Thymus (tissue), 11 donors: ENCODE data around the gene C1orf159. TPM values are rescaled to one million over a fixed set of nuclear protein-coding genes. Genes with fewer than 3 reads are reported as not detected.

Source experiments
- DNase-seq, 9 donors: peaks; one replicate each; pipeline ENCODE4 v3.0.0-alpha.2; 2013; ENCODE audit warnings: low spot score in 9 of 9, low read depth in 6 of 9, missing footprints in 1 of 9
- H3K27ac ChIP-seq, 2 donors: one replicate each; pipeline ENCODE4 v1.5.1; 2013; ENCODE audit warnings: control low read depth in 1 of 2, low read depth in 1 of 2, low read length in 1 of 2, mild to moderate bottlenecking in 1 of 2, moderate library complexity in 1 of 2
- H3K27me3 ChIP-seq, 2 donors: one replicate each; pipeline ENCODE4 v1.5.1; 2013; ENCODE audit warnings: low read length in 1 of 2; ENCODE audit not compliant: control insufficient read depth in 2 of 2, insufficient read depth in 1 of 2
- H3K36me3 ChIP-seq, 2 donors: one replicate each; pipeline ENCODE4 v1.5.1; 2013; ENCODE audit warnings: low read length in 1 of 2, mild to moderate bottlenecking in 1 of 2, moderate library complexity in 1 of 2; ENCODE audit not compliant: control insufficient read depth in 2 of 2, insufficient read depth in 2 of 2
- H3K4me1 ChIP-seq, 2 donors: one replicate each; pipeline ENCODE4 v1.5.1; 2013; ENCODE audit warnings: low read length in 2 of 2; ENCODE audit not compliant: control insufficient read depth in 2 of 2, insufficient read depth in 2 of 2
- H3K4me3 ChIP-seq, 2 donors: one replicate each; pipeline ENCODE4 v1.5.1; 2013; ENCODE audit warnings: low read length in 2 of 2, control low read depth in 1 of 2, mild to moderate bottlenecking in 1 of 2
- H3K9me3 ChIP-seq, 2 donors: one replicate each; pipeline ENCODE4 v1.5.1; 2013; ENCODE audit warnings: low read length in 1 of 2, mild to moderate bottlenecking in 1 of 2; ENCODE audit not compliant: control insufficient read depth in 2 of 2, insufficient read depth in 1 of 2
- WGBS: extraction: QIAGEN DNeasy Blood & Tissue Kit; methylation state at CpG from one replicate; pipeline ENCODE4 v1.1.7; 2013; 5-methylcytosine and 5-hydroxymethylcytosine counted together
- polyA plus RNA-seq: library from polyadenylated mRNA; stranded (reverse); fragments of 200-250 nt; gene quantifications from one replicate; pipeline ENCODE4 v1.2.3, GENCODE V29; 2013
- total RNA-seq: library from RNA; stranded (reverse); fragments of 120-200 nt; gene quantifications from one replicate; pipeline ENCODE4 v1.2.4, GENCODE V29; 2013
- donor health status: healthy.

Gene C1orf159
- total and polyA plus RNA-seq, 2 donors = 5.0 to 17.8 TPM

DNA sequence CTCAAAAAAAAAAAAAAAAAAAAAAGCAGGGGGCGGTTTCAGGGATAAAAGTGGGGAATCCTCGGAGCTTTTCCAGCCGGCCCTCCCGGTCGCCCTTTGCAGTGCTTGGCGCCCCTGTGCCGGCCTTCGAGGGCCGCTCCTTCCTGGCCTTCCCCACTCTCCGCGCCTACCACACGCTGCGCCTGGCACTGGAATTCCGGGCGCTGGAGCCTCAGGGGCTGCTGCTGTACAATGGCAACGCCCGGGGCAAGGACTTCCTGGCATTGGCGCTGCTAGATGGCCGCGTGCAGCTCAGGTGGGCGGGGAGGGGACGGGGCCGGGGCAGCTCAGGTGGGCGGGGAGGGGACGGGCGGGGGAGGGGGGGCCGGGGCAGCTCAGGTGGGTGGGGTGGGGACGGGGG is 67.1 kb downstream of the C1orf159 start:
- Histone ChIP-seq H3K27me3 (no peaks in the 10 kb centered on the region), H3K4me1 (no peaks in the 10 kb centered on the region), H3K9me3 (peaks cover 0 to 8% of the 10 kb centered on the region in 2 donors), H3K4me3 (no peak overlapping the region), H3K36me3 (peaks cover 0 to 4% of the 10 kb centered on the region in 2 donors), H3K27ac (no peak overlapping the region)
- DNase-seq = no peak
- WGBS = 91% methylated on average over 28 of the region's 28 CpGs

DNA sequence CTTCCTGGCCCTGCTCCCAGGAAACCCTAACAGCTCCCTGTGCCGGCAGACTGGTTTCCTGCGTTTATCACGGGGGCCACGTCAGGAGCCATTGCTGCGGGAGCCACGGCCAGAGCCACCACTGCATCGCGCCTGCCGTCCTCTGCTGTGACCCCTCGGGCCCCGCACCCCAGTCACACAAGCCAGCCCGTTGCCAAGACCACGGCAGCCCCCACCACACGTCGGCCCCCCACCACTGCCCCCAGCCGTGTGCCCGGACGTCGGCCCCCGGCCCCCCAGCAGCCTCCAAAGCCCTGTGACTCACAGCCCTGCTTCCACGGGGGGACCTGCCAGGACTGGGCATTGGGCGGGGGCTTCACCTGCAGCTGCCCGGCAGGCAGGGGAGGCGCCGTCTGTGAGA is 67.9 kb downstream of the C1orf159 start:
- no peak for DNase-seq
- no peak overlapping the region for H3K4me3 ChIP-seq
- no peak overlapping the region for H3K27ac ChIP-seq
- 95% methylated on average over 25 of the region's 25 CpGs for WGBS
- H3K27me3 ChIP-seq = no peaks in the 10 kb centered on the region
- peaks cover 0 to 4% of the 10 kb centered on the region in 2 donors for H3K36me3 ChIP-seq
- peaks cover 0 to 8% of the 10 kb centered on the region in 2 donors for H3K9me3 ChIP-seq
- H3K4me1 ChIP-seq = no peaks in the 10 kb centered on the region

DNA sequence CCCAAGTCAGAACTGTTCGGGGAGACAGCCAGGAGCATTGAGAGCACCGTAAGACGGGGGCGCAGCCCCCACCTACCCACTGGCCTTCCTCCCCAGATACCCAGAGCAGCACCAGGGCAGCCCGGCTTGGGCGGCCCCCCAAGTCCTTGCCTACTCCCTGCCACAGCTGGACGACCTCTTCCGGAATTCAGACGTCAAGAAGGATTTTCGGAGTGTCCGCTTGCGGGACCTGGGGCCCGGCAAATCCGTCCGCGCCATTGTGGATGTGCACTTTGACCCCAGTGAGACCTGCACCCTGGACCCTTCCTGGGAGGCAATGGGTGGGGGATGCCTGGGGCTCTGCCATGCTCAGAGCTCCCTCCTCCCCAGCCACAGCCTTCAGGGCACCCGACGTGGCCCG is 68.5 kb downstream of the C1orf159 start:
- H3K4me1 ChIP-seq = no peaks in the 10 kb centered on the region
- H3K27me3 ChIP-seq = no peaks in the 10 kb centered on the region
- H3K4me3 ChIP-seq = no peak overlapping the region
- DNase-seq = no peak
- H3K27ac ChIP-seq = no peak overlapping the region
- WGBS = 99% methylated on average over 19 of the region's 19 CpGs
- peaks cover 0 to 4% of the 10 kb centered on the region in 2 donors for H3K36me3 ChIP-seq
- H3K9me3 ChIP-seq = peaks cover 0 to 8% of the 10 kb centered on the region in 2 donors

DNA sequence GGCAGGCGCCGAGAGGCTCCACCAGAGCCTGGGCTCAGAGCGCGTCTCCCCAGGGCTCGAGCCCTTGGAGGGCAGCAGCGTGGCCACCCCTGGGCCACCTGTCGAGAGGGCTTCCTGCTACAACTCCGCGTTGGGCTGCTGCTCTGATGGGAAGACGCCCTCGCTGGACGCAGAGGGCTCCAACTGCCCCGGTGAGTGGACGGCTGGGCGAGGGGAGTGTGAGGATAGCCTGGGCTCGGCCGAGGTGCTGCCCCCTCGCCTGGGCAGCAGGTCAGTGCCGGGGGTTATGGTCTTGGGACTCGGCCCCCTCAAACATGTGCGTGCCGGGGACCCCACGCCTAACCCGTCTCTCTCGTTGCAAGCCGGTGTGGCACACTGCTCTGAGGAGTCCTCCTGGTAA is 69.1 kb downstream of the C1orf159 start:
- H3K4me3 ChIP-seq = no peak overlapping the region
- no peak overlapping the region for H3K27ac ChIP-seq
- no peak for DNase-seq
- H3K4me1 ChIP-seq = no peaks in the 10 kb centered on the region
- WGBS = 98% methylated on average over 26 of the region's 26 CpGs
- peaks cover 0 to 8% of the 10 kb centered on the region in 2 donors for H3K9me3 ChIP-seq
- no peaks in the 10 kb centered on the region for H3K27me3 ChIP-seq
- H3K36me3 ChIP-seq = peaks cover 0 to 4% of the 10 kb centered on the region in 2 donors

DNA sequence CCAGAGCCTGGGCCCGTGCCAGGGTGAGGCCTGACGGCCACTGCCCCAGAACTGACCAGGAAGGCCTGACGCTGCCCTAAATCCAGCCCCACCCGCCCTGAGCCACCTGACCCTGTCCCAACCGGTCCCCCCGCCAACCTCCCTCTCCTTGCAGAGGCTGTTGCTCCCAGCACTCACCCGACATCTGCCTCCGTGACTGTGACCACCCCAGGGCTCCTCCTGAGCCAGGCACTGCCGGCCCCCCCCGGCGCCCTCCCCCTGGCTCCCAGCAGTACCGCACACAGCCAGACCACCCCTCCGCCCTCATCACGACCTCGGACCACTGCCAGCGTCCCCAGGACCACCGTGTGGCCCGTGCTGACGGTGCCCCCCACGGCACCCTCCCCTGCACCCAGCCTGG is 69.6 kb downstream of the C1orf159 start:
- peaks cover 0 to 2% of the 10 kb centered on the region in 2 donors for H3K27me3 ChIP-seq
- peaks cover 0 to 8% of the 10 kb centered on the region in 2 donors for H3K9me3 ChIP-seq
- no peak overlapping the region for H3K27ac ChIP-seq
- DNase-seq = no peak
- no peak overlapping the region for H3K4me3 ChIP-seq
- H3K4me1 ChIP-seq = no peaks in the 10 kb centered on the region
- WGBS = 95% methylated on average over 20 of the region's 20 CpGs
- peaks cover 0 to 4% of the 10 kb centered on the region in 2 donors for H3K36me3 ChIP-seq

DNA sequence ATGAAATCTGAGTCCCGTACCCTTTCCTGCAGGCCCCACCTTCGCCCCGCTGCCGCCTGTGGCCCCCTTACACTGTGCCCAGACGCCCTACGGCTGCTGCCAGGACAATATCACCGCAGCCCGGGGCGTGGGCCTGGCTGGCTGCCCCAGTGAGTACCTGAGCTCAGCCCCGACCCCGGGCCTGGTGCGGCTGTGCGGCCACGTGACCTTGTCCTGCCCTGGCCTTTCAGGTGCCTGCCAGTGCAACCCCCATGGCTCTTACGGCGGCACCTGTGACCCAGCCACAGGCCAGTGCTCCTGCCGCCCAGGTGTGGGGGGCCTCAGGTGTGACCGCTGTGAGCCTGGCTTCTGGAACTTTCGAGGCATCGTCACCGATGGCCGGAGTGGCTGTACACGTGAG is 70.8 kb downstream of the C1orf159 start:
- DNase-seq = no peak
- Histone ChIP-seq H3K27ac (no peak overlapping the region), H3K4me1 (peaks cover 5% of the 10 kb centered on the region in 2 donors), H3K27me3 (peaks cover 4 to 8% of the 10 kb centered on the region in 2 donors), H3K9me3 (peaks cover 0 to 8% of the 10 kb centered on the region in 2 donors), H3K4me3 (no peak overlapping the region), H3K36me3 (peaks cover 0 to 4% of the 10 kb centered on the region in 2 donors)
- WGBS = 97% methylated on average over 23 of the region's 23 CpGs

DNA sequence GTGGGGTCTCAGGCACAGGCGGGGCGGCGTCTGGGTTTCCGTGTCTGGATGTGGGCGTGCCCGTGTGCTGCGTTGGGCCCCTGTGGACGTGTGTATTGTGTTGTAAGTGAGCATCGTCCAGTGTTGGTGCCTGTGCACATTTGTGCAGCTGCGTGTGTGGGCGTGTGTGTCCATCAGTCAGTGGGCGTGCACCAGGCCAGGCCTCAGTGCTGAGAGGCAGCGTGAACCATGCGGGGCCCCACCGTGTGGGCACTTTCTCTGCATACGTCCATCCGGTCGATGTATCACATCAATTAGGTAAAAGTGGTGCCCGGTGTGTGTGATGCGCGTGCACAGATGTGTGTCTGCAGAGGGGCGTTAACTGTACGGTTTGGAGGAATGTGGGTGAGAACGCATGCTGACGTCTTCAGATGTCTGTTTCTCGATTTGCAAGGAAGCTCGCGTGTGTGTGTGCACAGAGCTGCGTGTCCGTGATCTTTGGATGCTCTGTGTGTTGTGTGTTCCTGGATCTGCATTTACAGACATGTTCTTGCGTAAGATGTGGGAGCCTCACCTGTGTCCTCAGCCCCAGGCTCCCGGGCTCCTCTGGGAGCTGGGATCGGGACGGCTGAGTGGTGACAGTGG is 71.3 kb downstream of the C1orf159 start:
- Histone ChIP-seq H3K36me3 (peaks cover 0 to 4% of the 10 kb centered on the region in 2 donors), H3K4me3 (no peak overlapping the region), H3K27me3 (peaks cover 10 to 13% of the 10 kb centered on the region in 2 donors), H3K4me1 (peaks cover 10% of the 10 kb centered on the region in 2 donors), H3K9me3 (peaks cover 2 to 7% of the 10 kb centered on the region in 2 donors), H3K27ac (no peak overlapping the region)
- no peak for DNase-seq
- WGBS = 97% methylated on average over 34 of the region's 34 CpGs

DNA sequence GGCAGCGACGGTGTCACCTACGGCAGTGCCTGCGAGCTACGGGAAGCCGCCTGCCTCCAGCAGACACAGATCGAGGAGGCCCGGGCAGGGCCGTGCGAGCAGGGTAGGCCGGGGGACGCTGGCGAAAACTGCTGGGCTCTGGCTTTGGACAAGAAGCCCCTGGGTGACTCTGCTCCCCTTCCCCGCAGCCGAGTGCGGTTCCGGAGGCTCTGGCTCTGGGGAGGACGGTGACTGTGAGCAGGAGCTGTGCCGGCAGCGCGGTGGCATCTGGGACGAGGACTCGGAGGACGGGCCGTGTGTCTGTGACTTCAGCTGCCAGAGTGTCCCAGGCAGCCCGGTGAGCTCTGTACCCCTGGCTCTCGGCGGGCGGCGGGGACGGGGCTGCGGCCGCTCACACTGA is 72.0 kb downstream of the C1orf159 start:
- Histone ChIP-seq H3K27ac (no peak overlapping the region), H3K4me3 (no peak overlapping the region), H3K4me1 (peaks cover 11 to 17% of the 10 kb centered on the region in 2 donors), H3K27me3 (peaks cover 17 to 20% of the 10 kb centered on the region in 2 donors), H3K9me3 (peaks cover 2 to 4% of the 10 kb centered on the region in 2 donors), H3K36me3 (peaks cover 0 to 4% of the 10 kb centered on the region in 2 donors)
- 98% methylated on average over 33 of the region's 33 CpGs for WGBS
- DNase-seq = no peak

DNA sequence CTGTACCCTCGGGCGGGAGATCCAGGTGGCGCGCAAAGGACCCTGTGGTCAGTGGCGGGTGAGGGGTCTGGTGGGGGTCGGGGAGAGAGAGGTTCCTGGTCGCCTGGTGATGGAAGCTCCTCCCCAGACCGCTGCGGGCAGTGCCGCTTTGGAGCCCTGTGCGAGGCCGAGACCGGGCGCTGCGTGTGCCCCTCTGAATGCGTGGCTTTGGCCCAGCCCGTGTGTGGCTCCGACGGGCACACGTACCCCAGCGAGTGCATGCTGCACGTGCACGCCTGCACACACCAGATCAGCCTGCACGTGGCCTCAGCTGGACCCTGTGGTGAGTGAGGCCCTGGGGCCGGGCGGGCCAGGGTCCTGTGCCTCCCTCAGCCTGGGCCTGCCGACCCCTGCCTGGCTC is 72.5 kb downstream of the C1orf159 start:
- no peak for DNase-seq
- peaks cover 0 to 4% of the 10 kb centered on the region in 2 donors for H3K36me3 ChIP-seq
- WGBS = 96% methylated on average over 27 of the region's 27 CpGs

More for the DNA sequence above, 72.5 kb downstream of the C1orf159 start:
- Histone ChIP-seq H3K27ac (no peak overlapping the region), H3K4me1 (peaks cover 11 to 18% of the 10 kb centered on the region in 2 donors), H3K9me3 (peaks cover 2 to 4% of the 10 kb centered on the region in 2 donors), H3K4me3 (no peak overlapping the region), H3K27me3 (peaks cover 22 to 25% of the 10 kb centered on the region in 2 donors)
